HL-60 (cell line): ENCODE data around the gene SCAMP5.

Experiments
- DNase-seq, 2 experiments: peaks; one replicate each; pipeline ENCODE4 v3.0.0-alpha.2; 2010 to 2020; ENCODE audit warnings: low read depth in 1 of 2, low spot score in 1 of 2
- H3K27ac ChIP-seq: fragments of 250-450 bp; sonication (Bioruptor Pico); replicated peaks from 2 replicates; pipeline ENCODE4 v1.5.1; 2020; ENCODE audit warnings: mild to moderate bottlenecking, moderate library complexity
- H3K27me3 ChIP-seq: fragments of 250-450 bp; sonication (Bioruptor Pico); 2 replicates; pipeline ENCODE4 v1.5.1; 2021; ENCODE audit warnings: mild to moderate bottlenecking, moderate library complexity; ENCODE audit not compliant: insufficient read depth, poor library complexity, severe bottlenecking
- H3K4me3 ChIP-seq: replicated peaks from 2 replicates; pipeline ENCODE4 v1.5.1; 2011; ENCODE audit warnings: mild to moderate bottlenecking, control low read depth, low read length; ENCODE audit not compliant: insufficient read depth
- CTCF ChIP-seq: IDR thresholded peaks from one replicate; pipeline ENCODE4 v1.5.1; 2011; ENCODE audit warnings: low read length, control low read depth, inconsistent platforms; ENCODE audit not compliant: insufficient read depth
- GABPA ChIP-seq: IDR thresholded peaks from 2 replicates; pipeline ENCODE4 v1.6.1; 2012; ENCODE audit warnings: low read depth
- POLR2AphosphoS5 ChIP-seq: IDR thresholded peaks from 2 replicates; pipeline ENCODE4 v1.6.1; 2012; ENCODE audit warnings: low read depth
- REST ChIP-seq: IDR thresholded peaks from 2 replicates; pipeline ENCODE4 v1.6.1; 2012; ENCODE audit warnings: low read depth; ENCODE audit not compliant: insufficient replicate concordance
- SPI1 ChIP-seq: IDR thresholded peaks from 2 replicates; pipeline ENCODE4 v1.6.1; 2012; ENCODE audit warnings: low read depth, mild to moderate bottlenecking, borderline replicate concordance

Gene SCAMP5

GRCh38 chr15:74964794-74965193 lies 30.6 kb upstream of the SCAMP5 start:
- no peak for TF ChIP-seq CTCF
- no peak for TF ChIP-seq GABPA
- TF ChIP-seq SPI1: no peak
- TF ChIP-seq REST: no peak
- no peak for TF ChIP-seq POLR2AphosphoS5
- no peak for DNase-seq
- no peak overlapping the region for H3K27ac ChIP-seq
- no peak overlapping the region for H3K4me3 ChIP-seq
- peaks cover 13% of the 10 kb centered on the region for H3K27me3 ChIP-seq

GRCh38 chr15:74967670-74968069 lies 27.7 kb upstream of the SCAMP5 start:
- Histone ChIP-seq H3K4me3 (no peak overlapping the region), H3K27ac (no peak overlapping the region), H3K27me3 (no peaks in the 10 kb centered on the region)
- no peak for DNase-seq
- TF ChIP-seq POLR2AphosphoS5: no peak
- TF ChIP-seq CTCF: no peak
- TF ChIP-seq REST: no peak
- TF ChIP-seq SPI1: no peak
- TF ChIP-seq GABPA: no peak

GRCh38 chr15:74976159-74976558 lies 19.2 kb upstream of the SCAMP5 start:
- peaks cover 2% of the 10 kb centered on the region for H3K27me3 ChIP-seq
- DNase-seq: no peak
- TF ChIP-seq GABPA: no peak
- no peak for TF ChIP-seq POLR2AphosphoS5
- no peak for TF ChIP-seq SPI1
- TF ChIP-seq CTCF: no peak
- TF ChIP-seq REST: no peak
- no peak overlapping the region for H3K27ac ChIP-seq
- H3K4me3 ChIP-seq: no peak overlapping the region
